Activated CD4-positive, alpha-beta memory T cell treated with anti-CD3 and anti-CD28 coated beads for 36 hours (primary cell): ENCODE measurements around the gene LRRC40. TPM values are rescaled to one million over a fixed set of nuclear protein-coding genes. Genes with fewer than 3 reads are reported as not detected.
"Not testable (repeated sequence)": the region's sequence is repeated elsewhere in the genome, so short reads cannot be mapped to it uniquely, and the experiment has no call there.

Experiments used
- CTCF ChIA-PET: fragments of 350-600 bp; sonication (Branson Sonifier 250); formaldehyde crosslinking; loops from one replicate; lab custom pipeline; 2021; ENCODE audit warnings: antibody characterized with exemption, inconsistent platforms; lab: Charles Lee
- POLR2A ChIA-PET: fragments of 350-600 bp; sonication (Branson Sonifier 250); formaldehyde crosslinking; loops from one replicate; lab custom pipeline; 2021; ENCODE audit warnings: antibody characterized with exemption; lab: Charles Lee
- DNase-seq: peaks from one replicate; pipeline ENCODE4 v3.0.0-alpha.2; 2020
- H3K27ac Mint-ChIP-seq: one replicate; pipeline ENCODE4 v1.8.0; 2021; ENCODE audit warnings: mixed read lengths
- H3K27me3 Mint-ChIP-seq: one replicate; pipeline ENCODE4 v1.8.0; 2021; ENCODE audit warnings: mixed read lengths
- H3K36me3 Mint-ChIP-seq: one replicate; pipeline ENCODE4 v1.8.0; 2021; ENCODE audit warnings: mixed read lengths
- H3K4me1 Mint-ChIP-seq: one replicate; pipeline ENCODE4 v1.8.0; 2021; ENCODE audit warnings: low read depth, mixed read lengths
- H3K4me3 Mint-ChIP-seq: one replicate; pipeline ENCODE4 v1.8.0; 2021; ENCODE audit warnings: mild to moderate bottlenecking, mixed read lengths
- H3K9me3 Mint-ChIP-seq: one replicate; pipeline ENCODE4 v1.8.0; 2021; ENCODE audit warnings: mixed read lengths
- intact Hi-C: fragments of 100-400 bp; cut with micrococcal nuclease; formaldehyde crosslinking; loops from one replicate; pipeline ENCODE4 v1.15.1; 2023
- total RNA-seq, 2 experiments: library from RNA; stranded (reverse); gene quantifications; one replicate each; pipeline ENCODE4 v1.2.3, GENCODE V29; 2021

Gene LRRC40
- total RNA-seq, 2 experiments from 2014 or later: 22.1 to 24.7 TPM

- ChIA-PET POLR2A (no interaction called here), CTCF (interaction anchor here (1.1 kb wide), 1 partner anchor 879 kb away, joined by 4 read pairs; the partner anchor contains the start of gene ZRANB2)
- Mint-ChIP-seq H3K27ac (no peak overlapping the region), H3K4me1 (peaks cover 34% of the 10 kb centered on the region), H3K9me3 (no peaks in the 10 kb centered on the region), H3K36me3 (peaks cover under 1% of the 10 kb centered on the region), H3K27me3 (no peaks in the 10 kb centered on the region), H3K4me3 (no peak overlapping the region)
- DNase-seq: no peak
- intact Hi-C loops: no loop called here
Measured at GRCh38 chr1:70202173-70202758, 3.1 kb downstream of the LRRC40 start.

- POLR2A ChIA-PET: no interaction called here
- CTCF ChIA-PET: interaction anchor here (0.7 kb wide), 2 partner anchors 303 to 384 kb away, joined by 3 read pairs; no protein-coding TSS in a partner anchor
- no peak overlapping the region for H3K4me3 Mint-ChIP-seq
- no peaks in the 10 kb centered on the region for H3K36me3 Mint-ChIP-seq
- no peak overlapping the region for H3K27ac Mint-ChIP-seq
- peaks cover 29% of the 10 kb centered on the region for H3K4me1 Mint-ChIP-seq
- H3K27me3 Mint-ChIP-seq: no peaks in the 10 kb centered on the region
- no peaks in the 10 kb centered on the region for H3K9me3 Mint-ChIP-seq
- intact Hi-C loops: no loop called here
- DNase-seq: no peak
Measured at GRCh38 chr1:70200065-70200464, 5.3 kb downstream of the LRRC40 start.

GRCh38 chr1:70196333-70196732 lies 9.0 kb downstream of the LRRC40 start:
- Mint-ChIP-seq H3K9me3 (peaks cover 5% of the 10 kb centered on the region), H3K27ac (no peak overlapping the region), H3K27me3 (no peaks in the 10 kb centered on the region), H3K4me1 (peaks cover 10% of the 10 kb centered on the region), H3K36me3 (peaks cover 6% of the 10 kb centered on the region), H3K4me3 (no peak overlapping the region)
- intact Hi-C loops: no loop called here
- POLR2A ChIA-PET: interaction anchor here (0.6 kb wide), 1 partner anchor 1036 kb away, joined by 4 read pairs; no protein-coding TSS in a partner anchor
- CTCF ChIA-PET: no interaction called here
- no peak for DNase-seq

GRCh38 chr1:70195342-70195741 lies 10.0 kb downstream of the LRRC40 start:
- intact Hi-C loops: no loop called here
- ChIA-PET CTCF (no interaction called here), POLR2A (no interaction called here)
- no peak overlapping the region for H3K27ac Mint-ChIP-seq
- no peak overlapping the region for H3K4me3 Mint-ChIP-seq
- peaks cover 12% of the 10 kb centered on the region for H3K4me1 Mint-ChIP-seq
- no peak for DNase-seq
- H3K27me3 Mint-ChIP-seq: no peaks in the 10 kb centered on the region
- peaks cover 5% of the 10 kb centered on the region for H3K9me3 Mint-ChIP-seq
- H3K36me3 Mint-ChIP-seq: peaks cover 6% of the 10 kb centered on the region

- peaks cover 5% of the 10 kb centered on the region for H3K9me3 Mint-ChIP-seq
- peaks cover 16% of the 10 kb centered on the region for H3K4me1 Mint-ChIP-seq
- intact Hi-C loops: no loop called here
- DNase-seq: no peak
- no peaks in the 10 kb centered on the region for H3K27me3 Mint-ChIP-seq
- H3K27ac Mint-ChIP-seq: no peak overlapping the region
- peaks cover 6% of the 10 kb centered on the region for H3K36me3 Mint-ChIP-seq
- POLR2A ChIA-PET: no interaction called here
- H3K4me3 Mint-ChIP-seq: no peak overlapping the region
- CTCF ChIA-PET: no interaction called here
Measured at GRCh38 chr1:70194601-70195000, 10.8 kb downstream of the LRRC40 start.

- CTCF ChIA-PET: interaction anchor here (0.7 kb wide), 1 partner anchor 13 kb away, joined by 3 read pairs; the partner anchor contains the start of gene LRRC40
- peaks cover 16% of the 10 kb centered on the region for H3K4me1 Mint-ChIP-seq
Measured at GRCh38 chr1:70192446-70192845, 12.9 kb downstream of the LRRC40 start.

GRCh38 chr1:70190180-70190579 lies 15.2 kb downstream of the LRRC40 start:
- peaks cover 5% of the 10 kb centered on the region for H3K9me3 Mint-ChIP-seq
- H3K4me3 Mint-ChIP-seq: no peak overlapping the region
- intact Hi-C loops: no loop called here
- DNase-seq: no peak
- ChIA-PET CTCF (no interaction called here), POLR2A (no interaction called here)
- H3K4me1 Mint-ChIP-seq: peaks cover 13% of the 10 kb centered on the region
- H3K36me3 Mint-ChIP-seq: peaks cover 13% of the 10 kb centered on the region
- no peaks in the 10 kb centered on the region for H3K27me3 Mint-ChIP-seq
- H3K27ac Mint-ChIP-seq: no peak overlapping the region

More at GRCh38 chr1:70192446-70192845, 12.9 kb downstream of the LRRC40 start:
- H3K36me3 Mint-ChIP-seq, H3K9me3 Mint-ChIP-seq, H3K27me3 Mint-ChIP-seq, POLR2A ChIA-PET, DNase-seq, H3K4me3 Mint-ChIP-seq, H3K27ac Mint-ChIP-seq, intact Hi-C loops: not testable (repeated sequence)

- POLR2A ChIA-PET: no interaction called here
Measured at GRCh38 chr1:70188522-70188921, 16.9 kb downstream of the LRRC40 start.

GRCh38 chr1:70185181-70185580 lies 20.2 kb downstream of the LRRC40 start:
- DNase-seq, intact Hi-C loops, H3K27ac Mint-ChIP-seq, H3K4me3 Mint-ChIP-seq, CTCF ChIA-PET, POLR2A ChIA-PET, H3K27me3 Mint-ChIP-seq, H3K9me3 Mint-ChIP-seq, H3K4me1 Mint-ChIP-seq: not testable (repeated sequence)
- H3K36me3 Mint-ChIP-seq: peaks cover 15% of the 10 kb centered on the region

More at GRCh38 chr1:70188522-70188921, 16.9 kb downstream of the LRRC40 start:
- peaks cover 5% of the 10 kb centered on the region for H3K9me3 Mint-ChIP-seq
- peaks cover 13% of the 10 kb centered on the region for H3K4me1 Mint-ChIP-seq
- peaks cover 16% of the 10 kb centered on the region for H3K36me3 Mint-ChIP-seq
- intact Hi-C loops: no loop called here
- no peaks in the 10 kb centered on the region for H3K27me3 Mint-ChIP-seq
- H3K27ac Mint-ChIP-seq: no peak overlapping the region
- CTCF ChIA-PET: no interaction called here
- H3K4me3 Mint-ChIP-seq: no peak overlapping the region
- DNase-seq: no peak

- POLR2A ChIA-PET: no interaction called here
- Mint-ChIP-seq H3K27ac (no peak overlapping the region), H3K27me3 (no peaks in the 10 kb centered on the region), H3K4me3 (no peak overlapping the region), H3K4me1 (peaks cover 11% of the 10 kb centered on the region), H3K36me3 (peaks cover 26% of the 10 kb centered on the region), H3K9me3 (no peaks in the 10 kb centered on the region)
- intact Hi-C loops: no loop called here
- no peak for DNase-seq
- CTCF ChIA-PET: interaction anchor here (0.8 kb wide), 1 partner anchor 34 kb away, joined by 3 read pairs; the partner anchor contains the start of gene LRRC40
Measured at GRCh38 chr1:70171512-70171911, 33.9 kb downstream of the LRRC40 start.

- Mint-ChIP-seq H3K36me3 (peaks cover 23% of the 10 kb centered on the region), H3K4me1 (peaks cover 11% of the 10 kb centered on the region), H3K9me3 (no peaks in the 10 kb centered on the region), H3K27ac (no peak overlapping the region), H3K4me3 (no peak overlapping the region), H3K27me3 (no peaks in the 10 kb centered on the region)
- intact Hi-C loops: loop anchor here (1.0 kb wide), 1 partner anchor 41 kb away; no protein-coding TSS in a partner anchor
- CTCF ChIA-PET: interaction anchor here (1.1 kb wide), 1 partner anchor 241 kb away, joined by 3 read pairs; no protein-coding TSS in a partner anchor
- POLR2A ChIA-PET: interaction anchor here (1.4 kb wide), 1 partner anchor 242 kb away, joined by 3 read pairs; the partner anchor contains the start of gene CTH
- no peak for DNase-seq
Measured at GRCh38 chr1:70169018-70169839, 36.1 kb downstream of the LRRC40 start.

GRCh38 chr1:70168283-70168682 lies 37.1 kb downstream of the LRRC40 start:
- H3K36me3 Mint-ChIP-seq: peaks cover 21% of the 10 kb centered on the region
- ChIA-PET POLR2A (interaction anchor here (1.0 to 1.4 kb wide), 2 partner anchors 22 to 242 kb away, joined by 3 read pairs; partner anchors contain the start of gene CTH), CTCF (no interaction called here)
- peaks cover 11% of the 10 kb centered on the region for H3K4me1 Mint-ChIP-seq
- H3K27me3 Mint-ChIP-seq: no peaks in the 10 kb centered on the region
- DNase-seq: no peak
- no peak overlapping the region for H3K27ac Mint-ChIP-seq
- no peak overlapping the region for H3K4me3 Mint-ChIP-seq
- intact Hi-C loops: no loop called here
- H3K9me3 Mint-ChIP-seq: no peaks in the 10 kb centered on the region
